GM21576 (cell line): ENCODE data around the gene CADM2.

ENCODE experiments used
- ATAC-seq: cut with Tn5 transposase; IDR thresholded peaks from one replicate; pipeline ENCODE4 v1.9.1; 2021; ENCODE audit warnings: mild to moderate bottlenecking, moderate library complexity; ENCODE audit not compliant: unreplicated experiment

The CADM2 gene

DNA sequence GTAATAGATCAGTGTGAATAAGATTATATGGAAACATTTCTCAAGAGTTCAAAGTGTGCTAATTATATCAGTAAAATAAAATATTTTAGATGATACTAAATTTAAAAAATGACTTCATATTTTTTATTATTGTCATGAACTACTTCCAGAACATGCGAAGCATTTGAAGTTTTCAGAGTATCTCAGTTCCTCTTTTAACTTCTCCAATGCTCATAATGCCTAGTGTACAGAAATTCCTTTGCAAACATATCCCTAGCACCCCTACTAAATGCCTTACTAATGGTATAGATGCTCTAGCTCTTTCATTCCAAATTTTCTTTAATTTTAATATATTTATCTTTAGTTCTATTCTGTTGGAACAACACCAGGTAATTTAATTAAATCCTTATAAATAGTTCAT lies 580.4 kb downstream of the CADM2 start:
- no peak for ATAC-seq

DNA sequence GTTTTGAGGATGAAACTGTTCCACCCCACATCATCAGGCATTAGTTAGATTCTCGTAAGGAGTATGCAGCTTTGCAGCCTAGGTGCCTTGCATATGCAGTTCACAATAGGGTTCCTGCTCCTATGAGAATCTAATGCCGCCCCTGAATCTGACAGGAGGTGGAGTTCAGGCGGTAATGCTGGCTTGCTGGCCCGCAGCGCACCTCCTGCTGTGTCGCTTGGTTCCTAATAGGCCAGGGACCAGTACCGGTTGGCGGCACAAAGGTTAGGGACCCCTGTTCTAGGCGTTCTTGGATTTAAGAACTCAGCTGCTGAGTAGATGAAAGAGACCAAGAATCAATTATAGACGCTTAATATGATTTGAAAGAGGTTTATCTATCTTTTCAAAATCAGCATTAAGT lies 595.4 kb downstream of the CADM2 start:
- ATAC-seq: no peak

DNA sequence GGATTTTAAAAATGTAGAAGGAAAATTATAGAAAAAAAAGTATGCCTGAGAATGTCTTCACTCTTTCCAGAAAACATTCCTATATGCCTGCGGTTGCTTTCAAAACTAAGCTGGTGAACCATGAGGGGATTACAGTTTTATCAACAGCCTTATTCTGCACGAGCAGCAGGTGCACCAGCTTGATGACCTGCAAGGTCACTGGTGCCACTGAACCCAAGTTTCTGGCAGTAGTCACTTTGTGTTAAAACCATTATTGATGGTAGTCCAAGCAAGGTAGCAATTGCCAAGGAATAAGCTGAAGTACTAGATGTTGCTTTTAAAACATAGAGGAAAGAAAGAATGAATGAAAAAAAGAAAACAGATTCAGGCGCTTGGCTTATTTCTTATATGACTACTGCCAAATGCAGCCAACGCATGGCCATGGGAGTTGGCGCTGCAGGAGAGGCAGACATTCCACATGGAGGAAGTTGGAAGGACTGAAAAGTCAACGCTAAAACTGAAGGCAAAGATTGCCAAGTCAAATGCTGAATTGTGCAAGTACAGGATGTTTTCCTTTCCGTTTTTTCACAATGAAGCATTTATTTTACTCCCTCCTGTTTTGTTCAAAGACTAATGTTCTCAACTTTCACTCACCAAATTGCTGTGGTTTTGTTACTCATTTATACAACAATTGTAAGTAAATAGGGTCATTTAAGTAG lies 601.4 kb downstream of the CADM2 start:
- ATAC-seq: no peak

DNA sequence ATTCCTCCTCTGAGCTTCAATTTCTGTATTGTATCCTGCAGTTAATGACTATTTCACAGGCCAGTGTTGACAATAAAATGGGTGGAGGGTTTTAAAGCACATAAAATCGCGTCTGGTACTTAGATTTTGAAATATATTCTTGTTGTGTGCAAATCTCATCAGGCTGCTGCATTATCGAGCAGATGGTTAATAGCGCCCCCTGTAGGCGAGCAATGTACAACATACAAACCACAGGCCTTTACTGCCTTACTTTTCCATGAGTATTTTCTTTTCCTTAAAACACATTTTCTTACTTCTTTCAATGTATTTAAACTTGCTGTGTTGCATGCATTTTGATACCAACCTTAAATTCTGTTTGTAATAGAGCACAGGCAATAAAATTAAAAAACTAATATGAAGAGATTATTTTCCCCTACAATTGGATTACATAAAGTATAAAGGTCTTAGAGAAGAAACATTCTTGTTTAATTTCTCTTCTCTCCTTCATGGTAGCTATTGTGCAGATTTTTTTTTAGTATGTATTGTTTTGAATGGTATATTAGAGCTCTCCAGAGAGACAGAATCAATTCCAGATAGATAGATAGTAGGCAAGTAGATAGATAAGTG lies 608.4 kb downstream of the CADM2 start:
- ATAC-seq: no peak

DNA sequence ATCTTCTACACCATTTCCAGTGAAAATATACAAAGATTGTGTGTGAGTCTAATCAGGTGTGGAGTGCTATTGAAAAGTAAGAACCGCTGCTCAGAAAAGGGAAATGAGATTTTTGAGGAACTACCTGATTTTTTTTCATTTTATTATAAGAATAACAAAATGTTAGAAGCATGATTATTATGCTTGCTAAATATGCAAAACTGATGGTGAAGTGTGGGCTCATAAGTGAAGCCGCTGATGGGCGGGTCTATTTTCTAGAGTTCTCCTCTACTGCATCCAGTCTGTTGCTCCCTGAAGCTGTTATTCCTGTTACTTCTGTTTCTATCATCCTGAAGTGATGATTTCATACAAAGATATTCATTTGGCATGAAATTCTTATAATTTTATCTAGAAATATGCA lies 612.0 kb downstream of the CADM2 start:
- no peak for ATAC-seq

DNA sequence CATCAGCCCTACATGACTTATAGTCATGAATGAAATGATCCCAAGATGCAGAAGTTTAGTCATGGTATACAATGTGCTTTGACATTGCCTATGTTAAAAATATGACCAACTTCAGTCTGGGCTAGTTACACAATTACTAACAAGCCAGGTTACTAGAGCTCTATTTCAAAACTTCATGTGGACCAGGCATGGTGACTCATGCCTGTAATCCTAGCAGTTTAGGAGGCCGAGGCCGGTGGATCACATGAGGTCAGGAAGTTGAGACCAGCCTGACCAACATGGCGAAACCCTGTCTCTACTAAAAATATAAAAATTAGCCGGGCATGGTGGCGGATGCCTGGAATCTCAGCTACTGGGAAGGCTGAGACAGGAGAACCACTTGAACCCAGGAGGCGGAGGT lies 613.0 kb downstream of the CADM2 start:
- ATAC-seq: no peak

DNA sequence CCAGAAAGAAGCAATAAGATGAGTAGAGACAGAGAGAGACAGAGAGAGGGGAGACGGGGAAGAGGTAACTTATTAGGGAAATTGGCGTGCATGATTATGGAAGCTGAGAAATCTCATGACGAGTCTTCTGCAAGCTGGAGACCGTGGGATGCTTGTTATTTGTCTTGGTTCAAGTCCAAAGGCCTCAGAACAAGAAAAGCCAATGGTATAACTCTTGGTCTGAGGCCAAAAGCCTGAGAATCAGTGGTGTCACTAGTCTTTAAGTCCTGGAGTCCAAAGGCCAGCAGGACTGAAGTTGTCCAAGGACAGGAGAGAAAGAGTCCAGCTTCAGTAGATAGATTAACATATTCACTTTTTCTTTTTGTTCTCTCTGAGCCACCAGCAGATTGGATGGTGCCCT lies 613.6 kb downstream of the CADM2 start:
- ATAC-seq: no peak

DNA sequence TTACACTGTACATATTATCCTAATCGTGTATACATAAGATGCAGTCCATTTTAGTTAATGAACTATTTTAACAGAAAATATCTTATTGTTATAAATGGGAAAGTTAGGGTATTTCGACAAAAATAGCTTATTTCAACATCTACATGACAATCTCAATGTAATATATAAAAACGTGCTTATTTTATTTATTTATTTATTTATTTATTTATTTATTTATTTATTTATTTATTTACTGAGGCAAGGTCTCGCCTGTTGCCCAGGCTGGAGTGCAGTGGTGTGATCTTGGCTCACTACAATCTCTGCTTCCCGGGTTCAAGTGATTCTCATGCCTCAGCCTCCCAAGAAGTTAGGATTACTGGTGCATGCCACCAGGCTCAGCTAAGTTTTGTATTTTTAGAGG lies 614.2 kb downstream of the CADM2 start:
- ATAC-seq: no peak

DNA sequence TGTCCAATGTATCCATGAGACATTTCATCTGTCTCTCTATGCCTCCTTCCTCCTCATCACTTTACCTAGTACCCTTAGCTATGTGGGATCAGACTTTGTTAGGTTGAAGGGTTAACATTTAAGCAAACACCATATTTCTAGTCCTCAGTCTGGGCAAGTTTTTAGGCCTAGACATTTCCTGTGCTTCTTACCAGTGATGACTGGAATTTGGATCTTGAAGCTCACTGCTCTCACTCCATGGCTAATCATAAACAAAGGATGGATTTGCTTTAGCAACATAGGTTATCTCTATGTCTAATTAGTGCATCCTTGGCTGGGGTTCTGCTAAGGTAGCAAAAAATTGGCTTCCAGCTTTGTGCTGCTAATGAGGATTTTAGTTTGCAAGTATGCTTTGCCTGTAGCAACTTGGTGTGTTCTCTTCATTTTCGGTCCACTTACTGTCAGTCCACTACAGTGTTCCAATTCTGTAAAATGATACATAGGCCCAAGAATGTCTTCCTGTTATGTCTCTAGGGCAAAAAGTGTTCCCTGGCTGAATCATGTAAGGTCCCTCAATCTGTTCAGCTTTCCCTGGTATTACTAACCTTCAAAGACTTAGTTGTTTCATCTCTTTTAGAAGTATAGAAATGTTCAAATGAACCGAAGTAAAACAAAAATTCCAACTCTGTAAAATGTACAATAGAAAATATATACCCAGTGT lies 615.4 kb downstream of the CADM2 start:
- no peak for ATAC-seq

DNA sequence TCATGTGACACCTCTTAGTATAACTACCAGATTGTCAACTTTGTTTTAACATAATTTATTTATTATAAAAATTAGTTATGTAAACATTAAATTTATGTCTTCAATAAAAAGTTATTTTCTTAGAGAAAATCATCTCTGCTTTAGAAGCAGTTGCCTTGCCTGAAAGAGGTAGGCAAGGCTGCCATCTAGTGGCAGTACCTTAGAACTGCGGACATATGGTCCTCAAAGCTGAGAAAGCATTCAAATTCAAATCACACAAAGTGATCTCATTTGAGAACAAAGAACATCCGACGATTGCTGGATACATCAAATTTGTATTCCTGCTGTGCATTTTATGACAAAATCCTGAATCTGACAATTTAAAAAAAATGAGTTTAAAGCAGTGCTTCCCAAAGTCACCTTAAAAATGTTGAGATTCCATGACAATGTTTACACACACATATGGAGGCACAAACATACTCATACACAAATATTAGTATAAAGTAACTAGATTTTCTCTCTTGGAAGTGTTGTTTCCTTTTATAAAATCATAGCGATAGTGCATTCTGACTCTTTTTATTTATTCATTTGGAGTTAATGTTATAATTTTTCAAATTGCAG lies 617.4 kb downstream of the CADM2 start:
- peak; percentile 80 for ATAC-seq

DNA sequence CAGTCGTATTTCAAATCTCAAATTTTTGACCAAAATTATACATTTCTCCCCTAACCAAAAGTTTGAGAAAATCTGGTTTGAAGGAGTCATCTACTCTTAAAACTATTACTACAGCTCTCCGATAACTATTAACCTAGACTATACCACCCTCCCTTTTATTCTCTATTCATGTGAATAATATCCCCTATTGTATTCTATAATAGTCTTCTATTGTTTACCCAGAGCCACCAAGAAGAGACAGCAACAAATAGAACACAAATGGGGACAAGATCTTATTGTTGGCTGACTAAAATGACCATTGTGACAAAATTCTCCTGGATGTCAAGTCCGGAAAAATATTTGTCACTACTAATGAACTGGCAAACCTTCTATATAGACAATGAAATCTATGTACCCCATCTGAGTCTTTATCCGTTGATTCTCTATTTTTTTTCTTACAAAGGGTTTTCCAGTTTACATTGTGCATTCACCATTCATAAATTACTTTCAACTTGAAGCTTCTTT lies 618.0 kb downstream of the CADM2 start:
- ATAC-seq: no peak

DNA sequence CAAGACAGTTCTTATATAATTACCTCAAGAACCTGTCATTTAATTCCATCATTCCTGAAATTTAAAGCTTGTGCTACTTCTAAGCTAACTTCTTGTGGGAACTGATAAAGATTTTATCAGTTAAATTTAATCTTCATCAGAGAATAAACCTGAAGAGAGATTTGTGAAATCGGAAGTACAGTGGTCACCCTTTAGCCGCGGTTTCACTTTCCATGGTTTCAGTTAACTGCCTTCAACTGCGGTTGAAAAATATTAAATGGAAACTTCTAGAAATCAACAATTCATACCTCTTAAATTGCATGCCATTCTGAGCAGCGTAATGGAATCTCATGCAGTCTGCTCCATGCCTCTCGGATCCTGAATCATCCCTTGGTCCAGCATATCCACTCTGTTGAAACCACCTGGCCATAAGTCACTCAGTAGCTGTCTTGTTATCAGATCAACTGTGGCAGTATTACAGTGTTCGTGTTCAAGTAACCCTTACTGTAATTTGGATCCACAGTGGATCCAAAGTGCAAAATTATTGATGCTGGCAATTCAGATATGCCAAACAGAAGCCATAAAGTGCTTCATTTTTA lies 626.1 kb downstream of the CADM2 start:
- ATAC-seq: no peak

DNA sequence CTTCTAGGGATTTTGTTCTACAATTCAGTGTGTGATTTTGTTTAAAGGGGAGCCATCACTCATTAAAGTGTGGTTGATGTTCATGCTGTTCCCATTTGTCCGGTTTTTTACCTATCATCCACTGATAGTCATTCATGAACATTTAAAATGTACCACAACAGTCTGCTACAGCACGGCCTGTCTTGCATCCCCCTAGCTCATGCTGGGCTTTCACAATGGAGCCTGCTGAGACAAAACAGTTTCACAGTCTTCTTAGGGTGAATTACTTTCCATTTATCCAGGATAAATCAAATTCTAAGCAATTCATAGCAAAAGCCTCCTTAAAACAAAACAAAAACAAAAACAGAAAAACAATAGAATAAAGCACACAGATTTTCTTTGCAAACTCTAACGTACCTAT lies 627.2 kb downstream of the CADM2 start:
- ATAC-seq: no peak

DNA sequence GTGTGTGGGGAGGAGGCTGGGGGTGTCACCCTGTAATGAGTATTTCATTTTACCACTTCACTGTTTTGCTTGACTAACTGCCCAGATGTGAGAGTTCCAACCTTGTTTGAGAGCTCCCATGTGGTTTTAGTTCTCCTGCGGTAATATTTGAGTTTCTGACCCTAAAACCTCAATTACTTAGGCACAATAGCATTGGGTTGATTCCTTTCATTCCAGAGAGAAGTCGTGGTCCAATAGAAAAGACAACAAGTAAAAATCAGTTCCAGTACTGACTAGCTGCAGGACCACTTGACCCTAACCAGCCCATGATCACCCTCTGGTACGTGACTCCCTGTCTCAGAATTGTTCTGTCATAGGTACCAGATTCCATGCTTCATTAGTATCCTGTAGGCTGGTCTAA lies 630.4 kb downstream of the CADM2 start:
- ATAC-seq: no peak

DNA sequence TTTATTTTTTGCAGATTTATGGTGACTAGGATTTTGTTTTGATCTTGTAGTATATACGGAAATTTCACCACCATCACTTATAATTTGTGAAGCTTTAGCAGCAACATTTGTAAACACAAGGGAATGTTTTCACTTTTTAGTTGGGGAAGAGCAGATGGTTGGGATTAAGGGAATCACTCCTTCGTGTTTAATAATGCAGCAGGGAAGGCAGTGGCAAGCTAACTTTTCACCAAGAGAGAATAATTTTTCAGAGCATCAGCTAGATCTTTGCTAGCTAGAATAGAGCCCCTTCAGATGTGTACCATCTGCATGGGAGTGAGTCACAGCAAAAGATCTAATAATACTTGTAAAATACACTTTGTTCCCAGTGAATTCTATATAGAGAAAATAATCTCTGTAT lies 632.7 kb downstream of the CADM2 start:
- no peak for ATAC-seq

DNA sequence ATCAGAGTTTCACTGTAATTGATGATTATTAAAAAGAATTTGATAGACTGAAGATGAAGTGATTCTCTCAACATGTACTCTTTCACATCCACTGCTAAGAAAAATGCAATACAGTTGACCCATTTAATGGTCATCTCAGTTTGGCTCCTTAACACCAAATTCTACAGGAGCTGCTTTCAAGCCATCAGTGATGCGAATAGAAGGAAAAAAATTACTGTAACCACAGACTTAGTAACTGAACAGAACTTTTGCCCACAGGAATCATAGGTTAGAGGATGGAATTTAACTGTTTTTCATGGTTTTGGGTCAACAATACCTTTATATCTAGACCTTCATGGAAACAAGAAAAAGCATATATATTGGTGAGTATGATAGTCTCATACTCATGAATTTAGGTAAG lies 633.5 kb downstream of the CADM2 start:
- ATAC-seq: no peak

DNA sequence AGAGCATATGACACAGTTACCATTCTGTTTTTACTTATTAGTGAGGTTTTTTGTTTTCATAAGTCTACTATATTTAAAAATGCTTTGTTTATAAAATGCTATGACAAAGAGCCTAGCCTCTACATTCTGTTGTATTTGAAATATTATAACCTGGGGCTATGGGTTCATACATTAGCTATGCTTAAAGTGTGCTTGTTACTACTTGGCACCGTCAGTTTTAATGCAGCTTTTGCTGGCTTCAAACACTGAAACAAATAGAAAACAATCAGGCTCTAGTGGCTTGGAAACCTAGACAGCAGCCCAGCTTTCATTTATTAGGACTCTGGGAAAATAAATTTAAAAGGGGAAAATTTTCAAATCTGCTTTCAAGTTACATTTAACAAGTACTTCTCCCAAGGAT lies 635.9 kb downstream of the CADM2 start:
- ATAC-seq: no peak

DNA sequence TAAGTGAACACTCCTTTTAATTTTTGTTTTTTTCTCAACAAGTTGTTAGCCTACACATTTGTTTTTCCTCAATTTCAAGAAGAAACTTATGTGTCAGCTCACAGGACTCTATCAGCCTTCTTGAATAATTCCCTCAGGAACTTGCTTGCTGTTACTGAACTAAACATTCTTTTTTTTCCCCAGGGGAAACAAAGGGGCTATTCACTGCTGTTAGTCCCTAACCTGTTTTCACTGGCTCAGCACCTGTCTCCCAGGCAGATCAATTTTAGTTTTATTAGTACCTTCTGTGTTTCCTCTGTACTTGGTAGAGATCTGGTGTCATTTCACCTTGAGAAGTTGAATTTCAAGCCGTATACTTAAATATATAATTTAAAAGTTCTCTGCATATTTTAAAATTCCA lies 644.6 kb downstream of the CADM2 start:
- no peak for ATAC-seq

DNA sequence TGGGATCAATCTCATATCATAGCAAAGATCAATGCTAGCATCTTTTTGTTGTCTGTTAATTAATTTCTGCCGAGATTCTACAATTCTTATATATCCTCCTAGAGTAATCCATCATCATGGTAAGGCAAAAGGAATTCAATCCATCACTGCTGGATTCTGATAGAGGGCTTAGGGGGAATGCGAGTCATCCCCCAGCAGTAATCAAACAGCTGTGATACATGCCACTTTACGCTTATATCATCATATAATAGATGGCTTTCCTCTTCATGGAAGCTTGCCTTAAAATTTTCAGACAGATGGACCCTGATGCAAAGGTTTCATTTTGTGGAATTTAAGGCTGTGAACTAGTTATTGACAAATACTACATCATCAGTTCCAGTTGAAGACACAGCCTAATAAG lies 645.9 kb downstream of the CADM2 start:
- no peak for ATAC-seq

DNA sequence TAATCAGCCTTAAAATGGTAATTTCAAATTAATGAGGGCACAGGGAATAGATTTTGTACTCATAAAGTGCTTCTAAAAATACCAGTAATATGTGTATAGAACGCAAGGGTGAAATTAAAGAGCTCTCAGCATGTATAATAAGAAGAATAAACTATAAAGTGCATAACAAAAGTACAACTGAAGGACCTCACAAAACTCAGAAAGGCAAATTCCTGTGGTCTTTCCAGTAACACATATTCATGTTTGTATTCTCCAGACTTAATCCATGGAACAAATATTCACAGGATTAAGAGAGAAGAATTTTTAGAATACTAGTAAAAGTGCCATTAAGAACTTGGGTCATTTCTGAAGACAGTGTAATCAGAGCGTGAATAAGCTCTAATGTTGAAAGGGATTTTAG lies 646.3 kb downstream of the CADM2 start:
- ATAC-seq: no peak

DNA sequence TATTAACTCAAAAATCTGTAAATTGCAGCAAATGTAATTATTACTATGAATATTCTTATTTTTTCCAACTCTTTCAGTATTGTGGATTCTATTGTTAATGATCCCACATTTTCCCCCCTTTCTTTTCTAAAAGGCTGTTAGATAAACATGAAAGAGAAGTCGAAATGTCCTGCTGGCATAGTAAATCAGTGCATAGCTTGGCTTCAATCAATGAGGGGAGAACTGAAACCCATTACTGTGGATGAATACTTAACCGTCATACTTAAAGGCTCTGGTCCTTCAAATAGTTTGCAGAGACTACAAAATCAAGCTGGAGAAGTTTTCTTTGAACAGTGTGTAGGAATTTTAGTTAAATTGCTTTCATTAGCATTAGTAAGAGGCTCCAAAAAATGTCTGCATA lies 667.9 kb downstream of the CADM2 start:
- no peak for ATAC-seq

DNA sequence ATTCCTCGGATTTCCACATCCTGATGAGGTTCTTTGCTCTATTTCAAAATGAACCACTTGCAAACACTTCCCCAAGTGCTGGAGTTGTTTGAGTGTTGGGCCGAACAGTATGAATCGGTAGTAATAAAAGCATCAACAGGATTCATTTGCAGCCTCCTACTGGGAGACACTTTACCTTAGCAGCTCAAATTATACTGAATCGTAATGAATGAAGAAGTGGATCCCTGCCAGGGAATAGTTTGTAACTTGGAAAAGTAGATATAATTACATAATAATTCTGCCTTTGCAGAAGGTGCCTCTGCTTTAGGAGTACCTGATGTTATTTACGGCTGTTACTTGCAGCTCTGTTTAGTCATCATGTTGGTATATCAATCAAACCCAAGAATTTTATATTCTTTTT lies 669.1 kb downstream of the CADM2 start:
- no peak for ATAC-seq
